Stimulated activated CD8-positive, alpha-beta memory T cell treated with anti-CD3 and anti-CD28 coated beads, Interleukin-15, amount 100 ng/mL, for 48 hours (primary cell): Measurements from ENCODE around the gene CCNY.

Experiments used
- DNase-seq, 2 donors: peaks; one replicate each; pipeline ENCODE4 v3.0.0-alpha.2; 2020; ENCODE audit warnings: low read depth in 2 of 2

Gene CCNY

GRCh38 chr10:35579726-35580422 lies 243.6 kb downstream of the CCNY start:
- no peak for DNase-seq

- DNase-seq: no peak
These were observed 244.1 kb downstream of the CCNY start for GRCh38 chr10:35580423-35580770.

- DNase-seq: no peak
These were observed 245.3 kb downstream of the CCNY start for GRCh38 chr10:35581655-35582054.

- DNase-seq: no peak
These were observed 248.6 kb downstream of the CCNY start for GRCh38 chr10:35584946-35585345.

GRCh38 chr10:35585356-35585755 lies 249.0 kb downstream of the CCNY start:
- DNase-seq: no peak

- DNase-seq: no peak
These were observed 249.7 kb downstream of the CCNY start for GRCh38 chr10:35585903-35586535.

GRCh38 chr10:35588836-35589235 lies 252.5 kb downstream of the CCNY start:
- no peak for DNase-seq

GRCh38 chr10:35592441-35592840 lies 256.1 kb downstream of the CCNY start:
- DNase-seq: no peak

GRCh38 chr10:35594115-35595079 lies 258.1 kb downstream of the CCNY start:
- DNase-seq: no peak

GRCh38 chr10:35595106-35595505 lies 258.8 kb downstream of the CCNY start:
- no peak for DNase-seq

GRCh38 chr10:35598379-35598778 lies 262.1 kb downstream of the CCNY start:
- no peak for DNase-seq

- DNase-seq: no peak
These were observed 263.9 kb downstream of the CCNY start for GRCh38 chr10:35600193-35600592.

GRCh38 chr10:35605191-35605590 lies 268.9 kb downstream of the CCNY start, which contains the start of gene GJD4:
GJD4 (plus strand) TSS chr10:35605341; CDS start chr10:35605568, 227 bp downstream.
- no peak for DNase-seq

- no peak for DNase-seq
These were observed 270.1 kb downstream of the CCNY start for GRCh38 chr10:35606430-35606829.

GRCh38 chr10:35607475-35608327 lies 271.4 kb downstream of the CCNY start:
- DNase-seq: no peak

- DNase-seq: no peak
These were observed 272.0 kb downstream of the CCNY start for GRCh38 chr10:35608328-35608672.

- no peak for DNase-seq
These were observed 275.4 kb downstream of the CCNY start for GRCh38 chr10:35611750-35612149.

GRCh38 chr10:35612385-35613106 lies 276.2 kb downstream of the CCNY start:
- no peak for DNase-seq

GRCh38 chr10:35613107-35613440 lies 276.8 kb downstream of the CCNY start:
- no peak for DNase-seq

GRCh38 chr10:35613597-35614226 lies 277.4 kb downstream of the CCNY start:
- no peak for DNase-seq

- no peak for DNase-seq
These were observed 278.0 kb downstream of the CCNY start for GRCh38 chr10:35614312-35614711.
